Amniotic stem cell (primary cell): Measurements from ENCODE around the gene CMSS1.

ENCODE experiments used
- DNase-seq: peaks from one replicate; lab custom pipeline; 2025; lab: John Stamatoyannopoulos, UW

Gene CMSS1

DNA sequence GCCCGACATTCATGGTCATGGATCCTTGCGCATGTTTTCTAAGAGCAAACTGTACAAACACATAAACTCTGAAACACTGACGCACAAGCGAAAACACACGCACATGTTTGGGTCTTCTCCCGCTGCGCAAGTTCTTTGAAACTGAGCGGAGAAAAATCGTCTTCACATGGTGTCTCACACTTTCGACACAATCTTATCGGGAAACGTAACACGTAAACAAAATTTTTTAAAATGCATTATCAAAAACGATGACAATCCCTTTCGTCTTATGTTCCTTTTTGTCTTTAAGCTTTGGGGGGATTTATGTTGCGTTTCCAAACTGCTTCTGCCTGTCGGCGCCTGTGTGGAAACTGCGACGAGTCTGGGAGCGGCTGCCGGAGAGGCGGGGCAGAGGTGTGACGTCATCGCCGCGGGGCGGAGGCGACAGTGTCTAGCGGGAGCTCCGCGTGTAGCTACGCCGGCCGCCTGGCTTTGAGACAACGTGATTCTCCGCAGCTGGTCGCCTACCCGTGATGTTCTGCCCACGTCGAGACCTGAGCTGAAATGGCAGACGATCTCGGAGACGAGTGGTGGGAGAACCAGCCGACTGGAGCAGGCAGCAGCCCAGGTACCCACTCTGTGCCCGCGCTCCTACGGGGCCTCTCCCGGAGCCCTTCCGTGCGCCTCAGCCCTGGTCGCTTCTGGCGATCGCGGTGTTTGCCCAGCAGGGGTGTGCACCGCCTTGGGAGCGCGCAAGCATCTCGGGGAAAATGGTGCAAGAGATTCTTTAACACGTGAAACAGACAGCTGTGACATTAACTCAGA is at the start of gene CMSS1:
TSS of gene CMSS1 (plus strand) at position 426 of the 804 bp plus-strand sequence.
- DNase-seq: peak; percentile 78

DNA sequence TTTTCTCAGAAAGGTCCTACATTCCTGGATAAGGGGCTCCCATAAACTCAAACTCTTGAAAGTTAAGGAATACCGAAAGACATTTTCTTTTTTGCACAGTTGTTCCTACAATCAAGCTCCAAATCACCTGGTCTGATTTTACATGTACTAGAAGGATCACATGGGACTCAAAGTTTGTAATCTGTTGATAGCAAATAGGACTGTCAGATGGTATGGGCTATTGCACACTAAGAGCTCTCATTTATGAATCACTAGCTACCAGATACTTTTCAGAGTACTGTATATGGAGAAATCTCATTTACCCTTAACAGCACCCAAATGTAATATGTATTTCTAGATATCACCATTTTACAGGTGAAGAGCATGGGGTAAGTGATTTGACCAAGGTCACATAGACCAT is 49.5 kb upstream of the CMSS1 start:
- no peak for DNase-seq

DNA sequence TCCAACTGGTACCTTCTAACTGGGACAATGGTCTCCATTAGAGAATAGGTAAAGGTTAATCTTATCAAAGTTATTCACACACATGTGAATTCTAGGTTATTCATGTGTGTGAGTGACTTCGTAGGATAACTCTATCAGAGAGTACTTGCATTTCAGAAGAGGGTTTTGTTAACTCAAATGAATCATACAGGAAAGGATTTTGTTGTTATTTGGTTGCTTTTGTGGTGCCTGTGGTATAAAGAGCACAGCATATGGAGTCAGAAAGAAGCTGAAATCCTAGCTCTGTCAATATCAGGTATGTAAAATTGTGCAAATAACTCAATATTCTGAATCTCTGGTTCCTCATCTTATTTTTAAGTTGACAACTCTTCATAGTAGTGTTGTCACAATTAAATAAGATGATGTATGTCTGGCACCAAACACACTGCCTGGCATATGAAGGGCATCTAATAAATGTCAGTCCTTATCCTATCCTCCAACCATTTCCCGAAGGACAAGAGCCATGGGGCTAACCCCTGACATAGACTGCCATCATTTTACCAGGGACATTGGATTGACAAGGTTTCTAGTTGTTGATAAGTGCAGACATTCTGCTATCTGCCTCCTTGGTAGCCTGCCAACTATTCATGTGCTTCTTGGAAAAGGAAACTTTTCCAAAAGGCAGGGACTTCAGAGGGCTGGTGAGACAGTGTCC is 48.7 kb upstream of the CMSS1 start:
- no peak for DNase-seq

DNA sequence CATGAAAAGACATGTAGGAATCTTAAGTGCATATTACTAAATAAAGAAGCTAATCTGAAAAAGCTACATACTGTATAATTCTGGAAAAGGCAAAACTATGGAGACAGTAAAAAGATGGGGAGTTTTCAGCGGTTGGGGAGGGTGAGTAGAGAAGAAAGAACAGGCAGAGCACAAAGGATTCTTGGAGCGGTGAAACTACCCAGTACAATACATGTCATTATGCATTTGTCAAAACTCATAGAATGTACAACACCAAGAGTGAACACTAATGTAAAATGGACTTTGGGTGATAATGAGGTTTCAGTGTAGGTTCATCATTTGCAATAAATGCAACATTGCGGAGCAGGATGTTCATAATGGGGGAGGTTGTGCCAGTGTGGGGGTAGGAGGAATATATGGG is 45.5 kb upstream of the CMSS1 start:
- DNase-seq: no peak

DNA sequence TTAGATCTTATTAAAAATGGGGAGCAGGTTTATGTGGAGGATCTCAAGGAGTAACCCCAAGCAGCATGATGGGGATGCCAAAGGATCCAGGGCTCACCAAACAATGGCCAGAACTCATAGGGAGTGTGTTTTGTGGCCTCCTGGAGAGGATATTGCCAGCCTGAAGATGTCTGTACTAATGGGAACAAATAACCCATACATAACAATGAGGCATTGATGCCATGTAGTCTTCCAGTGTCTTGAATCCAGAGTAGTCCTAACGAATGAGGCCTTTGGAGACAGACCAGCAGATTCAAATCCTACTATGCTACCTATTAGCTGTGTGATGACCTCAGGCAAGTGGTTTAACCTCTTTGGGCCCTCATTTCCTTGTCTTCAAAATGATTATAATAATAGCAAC is 45.0 kb upstream of the CMSS1 start:
- DNase-seq: no peak

DNA sequence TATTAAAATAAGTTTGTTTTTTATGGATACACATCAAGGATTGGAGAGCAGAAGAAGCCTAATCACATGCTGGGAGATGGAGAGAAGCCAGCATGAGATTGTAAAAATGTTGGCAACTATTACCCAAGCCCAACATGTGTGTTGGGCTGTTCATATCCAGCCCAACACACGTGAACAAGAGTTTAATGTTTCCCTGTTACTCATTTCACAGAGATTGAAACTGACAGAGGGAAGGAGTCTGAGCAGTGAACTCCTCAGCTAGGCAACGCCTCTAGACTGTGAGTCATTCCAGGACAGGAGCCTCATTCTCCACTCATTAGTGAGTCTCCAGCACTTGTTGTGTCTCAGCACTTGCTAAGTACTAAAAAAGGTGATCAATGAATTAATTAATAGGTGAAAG is 43.2 kb upstream of the CMSS1 start:
- peak; percentile 38 for DNase-seq

DNA sequence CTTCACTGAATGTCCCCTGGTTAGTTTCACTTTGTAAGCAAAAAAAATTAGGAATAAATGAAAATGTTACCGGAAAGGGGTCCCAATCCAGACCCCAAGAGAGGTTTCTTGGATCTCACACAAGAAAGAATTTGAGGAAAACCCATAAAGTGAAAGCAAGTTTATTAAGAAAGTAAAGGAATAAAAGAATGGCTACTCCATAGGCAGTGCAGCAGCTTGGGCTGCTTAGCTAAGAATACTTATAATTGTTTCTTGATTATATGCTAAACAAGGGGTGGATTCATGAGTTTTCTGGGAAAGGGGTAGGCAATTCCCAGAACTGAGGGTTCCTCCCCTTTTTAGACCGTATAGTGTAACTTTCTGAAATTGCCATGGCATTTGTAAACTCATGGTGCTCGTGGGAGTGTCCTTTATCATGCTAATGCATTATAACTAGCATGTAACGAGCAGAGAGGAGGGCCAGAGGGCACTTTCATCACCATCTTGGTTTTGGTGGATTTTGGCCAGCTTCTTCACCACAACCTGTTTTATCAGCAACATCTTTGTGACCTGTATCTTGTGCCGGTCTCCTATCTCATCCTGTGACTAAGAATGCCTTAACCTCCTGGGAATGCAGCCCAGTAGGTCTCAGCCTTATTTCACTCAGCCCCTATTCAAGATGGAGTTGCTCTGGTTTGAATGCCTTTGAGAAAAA is 41.0 kb upstream of the CMSS1 start:
- DNase-seq: no peak

DNA sequence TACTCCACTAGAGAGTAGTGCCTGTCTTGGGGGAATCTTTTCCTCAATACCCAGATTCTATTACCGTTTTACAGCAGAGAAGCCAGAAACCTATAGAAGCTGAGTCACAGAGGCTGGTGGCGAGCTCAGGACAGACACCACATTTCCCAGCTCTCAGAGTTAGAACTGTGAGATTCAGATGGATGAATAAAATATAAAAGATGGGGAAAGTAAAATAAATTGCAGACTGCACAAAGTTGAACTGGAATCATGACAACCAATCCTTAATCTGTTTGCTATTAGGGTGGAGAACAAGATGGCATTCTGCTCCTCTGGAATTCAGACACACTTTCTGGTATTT is 40.5 kb upstream of the CMSS1 start:
- no peak for DNase-seq

DNA sequence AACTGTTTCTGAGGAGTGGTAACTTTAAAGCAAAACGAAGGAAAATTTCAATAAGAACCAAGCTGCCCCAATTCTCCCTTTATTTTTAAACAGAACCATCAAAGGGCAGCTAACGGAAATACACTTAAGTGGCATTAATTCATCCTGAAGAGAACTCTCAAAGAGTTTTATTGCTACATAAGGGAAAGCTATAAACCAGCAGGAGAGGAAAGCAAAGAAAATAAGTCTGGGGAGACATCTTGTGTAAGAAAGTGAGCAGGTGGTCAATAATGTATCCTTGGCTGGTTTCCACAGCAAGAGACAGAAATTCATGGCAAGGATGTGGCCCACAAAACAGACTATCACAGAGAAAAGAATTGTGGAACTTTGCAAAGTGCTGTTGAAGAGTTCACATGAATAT is 40.0 kb upstream of the CMSS1 start:
- DNase-seq: no peak

DNA sequence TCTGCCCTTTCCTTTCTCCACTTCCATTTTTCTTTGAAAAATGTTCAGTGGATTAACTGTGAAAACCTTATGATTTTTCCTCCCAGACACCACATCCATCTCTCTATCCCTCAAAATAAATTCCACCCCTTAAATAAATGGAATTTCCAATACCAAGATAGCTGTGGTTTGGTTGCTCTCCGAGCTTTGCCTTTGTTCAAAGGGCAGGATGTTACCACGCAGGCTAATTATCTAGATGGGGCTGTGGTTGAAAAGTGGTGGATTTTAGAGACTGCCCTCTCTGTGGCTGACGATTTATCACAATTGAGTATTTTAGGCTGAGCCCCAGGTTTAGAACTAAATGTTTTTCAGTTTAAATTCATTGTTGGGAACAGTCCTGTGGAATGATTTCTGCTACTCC is 36.9 kb upstream of the CMSS1 start:
- DNase-seq: no peak

DNA sequence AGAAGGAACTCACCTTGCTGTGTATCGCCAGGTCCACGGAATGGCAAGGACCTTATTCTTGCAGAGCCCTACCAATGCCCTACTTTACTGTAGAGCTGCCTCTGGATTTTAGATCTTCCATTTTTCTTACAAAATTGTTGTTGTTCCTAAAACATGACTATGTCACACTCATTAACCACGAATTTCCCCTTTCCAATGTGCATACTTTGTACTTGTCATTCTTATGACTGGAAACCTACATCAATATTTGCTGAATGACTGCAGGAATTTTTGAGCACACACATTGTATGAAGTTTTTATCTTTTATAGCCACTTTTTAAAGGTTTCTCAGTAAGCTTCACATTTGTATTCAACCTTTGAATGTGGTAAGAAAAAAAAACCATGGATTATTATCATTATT is 35.9 kb upstream of the CMSS1 start:
- no peak for DNase-seq

DNA sequence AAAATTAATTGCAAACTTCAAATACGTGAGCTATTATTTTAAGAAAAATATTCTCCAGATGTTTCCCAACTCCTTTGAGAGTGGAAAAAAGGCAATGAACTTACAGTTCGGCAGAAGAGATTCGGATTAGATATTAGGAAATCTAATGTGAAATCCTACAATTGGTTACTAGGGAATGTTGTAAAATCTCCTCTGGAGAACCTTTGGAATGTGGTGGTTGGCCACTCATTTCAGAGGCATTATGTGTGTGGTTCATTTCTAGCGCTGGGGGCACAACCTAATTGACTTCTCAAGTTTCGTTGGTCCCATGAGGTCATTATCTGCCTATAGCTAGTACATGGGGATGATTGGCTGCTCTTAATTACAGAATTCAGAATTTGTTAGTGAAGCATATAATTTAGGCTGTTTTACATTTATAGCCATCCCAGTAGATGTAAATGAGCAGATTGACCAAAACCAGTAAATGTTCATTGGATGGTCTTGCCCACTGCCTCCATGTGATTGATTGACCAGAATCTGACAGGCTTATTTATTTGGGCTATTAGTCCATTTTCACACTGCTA is 34.6 kb upstream of the CMSS1 start:
- peak; percentile 61 for DNase-seq

DNA sequence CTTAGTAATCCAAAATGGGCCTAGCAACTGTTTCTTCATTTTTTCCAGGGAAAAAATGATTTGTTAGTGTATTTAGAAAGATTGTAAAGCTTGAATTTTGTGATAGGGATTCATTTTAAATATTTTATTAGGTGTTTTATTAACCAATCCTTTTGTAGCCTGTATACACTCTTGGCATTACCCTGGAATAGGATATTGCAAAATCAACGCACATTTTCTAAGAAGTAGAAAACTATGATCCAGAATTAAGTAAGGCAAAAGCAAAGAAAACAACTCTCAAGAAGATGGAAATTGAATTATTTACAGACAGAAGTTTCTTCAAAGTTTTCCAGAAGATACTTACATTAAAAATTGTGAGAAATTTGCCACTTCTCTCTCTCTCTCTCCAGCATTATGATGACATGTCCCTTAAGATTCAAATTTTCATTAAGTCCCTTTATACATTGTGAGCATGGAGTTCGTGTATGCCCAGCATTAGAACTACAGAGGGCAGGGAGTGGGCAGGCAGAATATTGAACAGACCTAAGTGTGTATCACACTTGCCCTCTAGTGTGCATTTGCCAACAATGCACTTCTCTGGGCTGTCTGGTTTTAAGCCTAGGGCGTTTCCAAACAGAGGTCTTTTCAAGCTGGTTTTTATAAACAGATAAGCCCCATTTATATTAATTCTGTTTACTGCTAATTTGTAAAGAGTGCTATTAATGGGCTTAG is 28.5 kb upstream of the CMSS1 start:
- DNase-seq: peak; percentile 40

DNA sequence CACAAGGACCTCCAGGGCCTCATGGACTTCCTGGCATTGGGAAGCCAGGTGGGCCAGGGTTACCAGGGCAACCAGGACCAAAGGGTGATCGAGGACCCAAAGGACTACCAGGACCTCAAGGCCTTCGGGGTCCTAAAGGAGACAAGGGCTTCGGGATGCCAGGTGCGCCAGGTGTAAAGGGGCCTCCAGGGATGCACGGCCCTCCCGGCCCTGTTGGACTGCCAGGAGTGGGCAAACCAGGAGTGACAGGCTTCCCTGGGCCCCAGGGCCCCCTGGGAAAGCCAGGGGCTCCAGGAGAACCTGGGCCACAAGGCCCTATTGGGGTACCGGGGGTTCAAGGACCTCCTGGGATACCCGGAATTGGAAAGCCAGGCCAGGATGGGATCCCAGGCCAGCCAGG is 23.2 kb upstream of the CMSS1 start:
- no peak for DNase-seq

DNA sequence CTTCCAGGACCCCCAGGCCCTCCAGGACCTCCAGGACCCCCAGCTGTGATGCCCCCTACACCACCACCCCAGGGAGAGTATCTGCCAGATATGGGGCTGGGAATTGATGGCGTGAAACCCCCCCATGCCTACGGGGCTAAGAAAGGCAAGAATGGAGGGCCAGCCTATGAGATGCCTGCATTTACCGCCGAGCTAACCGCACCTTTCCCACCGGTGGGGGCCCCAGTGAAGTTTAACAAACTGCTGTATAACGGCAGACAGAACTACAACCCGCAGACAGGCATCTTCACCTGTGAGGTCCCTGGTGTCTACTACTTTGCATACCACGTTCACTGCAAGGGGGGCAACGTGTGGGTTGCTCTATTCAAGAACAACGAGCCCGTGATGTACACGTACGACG is 22.1 kb upstream of the CMSS1 start:
- no peak for DNase-seq

DNA sequence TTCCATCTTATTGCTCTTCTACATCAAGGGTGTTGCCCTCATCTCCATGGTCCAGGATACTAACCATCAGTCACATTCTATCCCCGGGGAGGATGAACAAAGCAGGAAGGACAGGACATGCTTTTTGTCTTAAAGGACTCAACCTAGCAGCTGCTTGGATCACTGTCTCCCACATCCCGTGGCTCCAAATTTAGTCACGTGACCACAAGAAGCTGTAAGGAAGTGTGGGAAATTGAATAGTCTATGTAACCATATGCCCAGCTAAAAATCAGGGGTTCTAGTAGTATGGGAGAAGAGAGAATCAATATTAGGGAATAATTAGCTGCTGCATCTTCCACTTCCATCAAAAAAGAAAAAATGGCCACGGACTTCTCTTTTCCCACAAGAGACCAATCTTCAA is 18.2 kb upstream of the CMSS1 start:
- DNase-seq: no peak

DNA sequence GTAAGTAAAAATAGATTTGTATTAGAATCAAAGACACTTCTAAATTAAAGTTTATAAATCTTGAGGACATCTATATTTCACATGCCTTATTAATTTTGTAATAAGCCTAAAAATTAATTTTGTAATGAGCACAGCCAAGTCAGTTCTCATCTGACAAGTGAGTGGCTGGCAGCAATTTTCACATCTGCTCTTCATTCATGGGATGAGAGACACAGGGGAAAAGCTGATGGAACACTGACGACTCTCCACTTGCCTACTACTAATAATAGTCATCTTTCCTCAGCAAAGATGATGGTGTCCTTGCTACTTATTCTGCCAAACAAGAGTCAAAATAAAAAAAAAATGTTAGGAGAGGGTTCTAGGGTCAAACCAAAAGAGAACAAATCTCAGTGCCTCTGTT is 14.4 kb upstream of the CMSS1 start:
- DNase-seq: no peak

DNA sequence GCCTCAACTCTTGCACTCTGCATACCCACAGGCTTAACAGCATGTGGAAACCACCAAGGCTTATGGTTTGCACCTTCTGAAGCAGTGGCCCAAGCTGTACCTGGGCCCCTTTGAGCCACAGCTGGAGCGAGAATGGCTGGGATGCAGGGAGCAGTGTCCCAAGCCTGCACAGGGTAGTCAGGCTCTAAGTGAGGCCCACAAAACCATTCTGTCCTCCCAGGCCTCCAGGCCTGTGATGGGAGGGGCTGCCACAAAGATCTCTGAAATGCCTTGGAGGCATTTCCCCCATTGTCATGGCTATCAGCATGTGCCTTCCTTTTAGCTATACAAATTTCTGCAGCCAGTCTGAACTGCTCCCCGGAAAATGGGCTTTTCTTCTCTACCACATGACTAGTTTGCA is 12.5 kb upstream of the CMSS1 start:
- no peak for DNase-seq

DNA sequence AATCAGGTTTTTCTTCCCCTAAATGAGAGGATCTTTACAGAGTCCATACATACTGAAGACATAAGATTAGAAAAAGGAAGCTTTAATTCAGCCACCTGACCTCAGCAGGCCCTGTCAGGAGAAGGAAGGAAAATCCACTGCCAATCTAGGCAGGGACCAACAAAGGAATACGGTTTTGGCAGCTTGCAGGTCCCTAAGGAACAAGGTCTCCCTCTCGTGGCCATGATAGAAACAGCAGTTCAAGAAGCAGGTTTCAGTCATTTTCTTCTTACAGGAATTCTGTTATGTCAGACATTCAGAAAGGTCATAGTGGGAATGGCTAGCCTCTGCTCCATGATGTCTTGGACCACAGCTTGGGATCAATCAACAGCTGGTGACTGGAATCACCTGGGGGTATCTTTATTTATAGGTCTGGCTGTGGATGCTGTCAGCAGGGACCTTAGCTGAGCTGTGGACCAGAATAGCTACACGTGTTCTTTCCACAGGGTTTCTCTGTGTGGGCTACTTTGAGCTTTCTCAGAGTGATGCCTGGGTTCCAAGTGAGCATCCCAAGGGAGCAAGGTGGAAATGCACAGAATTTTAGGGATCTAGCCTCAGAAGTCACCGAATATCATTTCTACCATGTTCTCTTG is 9.4 kb upstream of the CMSS1 start:
- DNase-seq: peak; percentile 9

DNA sequence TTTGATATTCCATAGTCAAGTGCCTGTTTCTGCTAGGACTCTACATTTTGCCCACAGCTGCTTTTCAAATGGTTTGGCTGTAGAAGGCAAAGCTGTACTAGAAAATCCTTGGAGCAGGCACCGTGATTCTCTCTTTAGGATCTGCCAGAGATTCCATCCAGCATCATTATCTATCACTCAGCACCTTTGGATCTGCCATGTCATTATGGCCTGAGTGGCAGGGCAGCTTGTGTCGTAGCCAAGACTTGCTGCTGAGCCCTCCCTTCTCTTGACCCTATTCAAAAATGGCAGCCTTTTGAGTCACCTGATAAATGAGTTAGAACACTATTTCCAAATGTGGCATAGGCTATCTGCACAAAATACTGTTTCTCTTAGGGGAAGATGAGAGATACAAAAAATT is 8.1 kb upstream of the CMSS1 start:
- DNase-seq: no peak

DNA sequence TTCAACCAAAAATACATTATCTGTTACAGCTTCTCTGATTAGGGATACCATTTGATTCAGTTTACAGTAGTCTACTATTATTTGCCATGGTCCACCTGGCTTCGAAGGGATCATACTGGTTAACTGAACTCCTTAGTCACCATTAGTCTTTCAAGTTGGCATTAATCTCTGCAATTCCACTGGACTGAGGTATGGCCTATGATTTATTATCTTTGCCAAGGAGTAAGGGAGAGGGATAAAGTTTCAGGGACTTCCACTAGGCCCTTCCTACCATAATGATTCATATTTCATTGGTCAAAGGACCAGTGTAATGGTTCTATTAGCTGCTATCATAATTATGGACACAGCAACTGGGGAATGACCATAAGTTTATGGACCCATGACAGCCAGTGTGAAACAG is 7.3 kb upstream of the CMSS1 start:
- DNase-seq: no peak

DNA sequence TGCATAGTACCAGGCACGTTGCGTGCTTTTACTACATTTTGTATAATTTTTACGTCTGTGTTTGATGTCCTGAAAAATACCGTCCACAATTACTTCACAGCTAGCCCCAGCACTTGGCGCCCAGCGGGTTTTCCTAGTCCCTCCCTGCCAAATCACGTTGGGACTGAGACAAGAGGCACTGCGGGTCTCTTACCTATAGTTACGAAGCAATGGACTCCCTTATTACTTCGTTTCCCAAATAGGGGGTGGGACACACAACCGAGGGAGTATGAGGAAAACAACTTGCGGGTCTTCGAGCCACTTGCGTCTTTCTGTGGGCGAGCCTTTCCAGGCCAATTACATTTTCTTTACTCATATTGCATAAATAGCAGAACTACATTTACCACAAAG is 620 bp upstream of the CMSS1 start:
- DNase-seq: no peak
